ENCODE measurements around the gene GBE1. TPM values are rescaled to one million over a fixed set of nuclear protein-coding genes. Genes with fewer than 3 reads are reported as not detected.

Gene GBE1
- polyA plus RNA-seq, 1 of the 3 experiments (the other 2 are of a cell fraction): 14.2 TPM

DNA sequence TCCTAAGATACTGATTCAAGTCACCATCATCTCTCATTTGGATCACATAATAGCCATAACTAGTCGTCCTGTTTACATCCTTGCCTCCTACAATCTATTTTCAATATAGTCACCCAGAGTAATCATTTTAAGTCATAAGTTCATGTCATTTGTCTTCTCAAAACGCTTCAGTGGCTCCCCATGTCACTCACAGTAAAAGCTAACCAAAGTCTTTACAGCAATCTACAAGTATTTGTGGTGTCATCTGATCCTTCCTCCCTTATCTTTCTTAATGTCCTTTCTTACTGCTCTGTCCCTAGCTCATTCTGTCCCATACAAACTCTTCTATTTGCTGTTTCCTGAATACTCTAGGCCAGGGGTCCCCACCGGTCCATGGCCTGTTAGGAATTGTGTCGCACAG is 28.8 kb downstream of the GBE1 start (continued):
- TF ChIP-seq MEF2A (IDR thresholded peaks at IDR 0.05; ENCODE audit: borderline replicate concordance, low read depth): no peak
- TF ChIP-seq, protein P1, sequence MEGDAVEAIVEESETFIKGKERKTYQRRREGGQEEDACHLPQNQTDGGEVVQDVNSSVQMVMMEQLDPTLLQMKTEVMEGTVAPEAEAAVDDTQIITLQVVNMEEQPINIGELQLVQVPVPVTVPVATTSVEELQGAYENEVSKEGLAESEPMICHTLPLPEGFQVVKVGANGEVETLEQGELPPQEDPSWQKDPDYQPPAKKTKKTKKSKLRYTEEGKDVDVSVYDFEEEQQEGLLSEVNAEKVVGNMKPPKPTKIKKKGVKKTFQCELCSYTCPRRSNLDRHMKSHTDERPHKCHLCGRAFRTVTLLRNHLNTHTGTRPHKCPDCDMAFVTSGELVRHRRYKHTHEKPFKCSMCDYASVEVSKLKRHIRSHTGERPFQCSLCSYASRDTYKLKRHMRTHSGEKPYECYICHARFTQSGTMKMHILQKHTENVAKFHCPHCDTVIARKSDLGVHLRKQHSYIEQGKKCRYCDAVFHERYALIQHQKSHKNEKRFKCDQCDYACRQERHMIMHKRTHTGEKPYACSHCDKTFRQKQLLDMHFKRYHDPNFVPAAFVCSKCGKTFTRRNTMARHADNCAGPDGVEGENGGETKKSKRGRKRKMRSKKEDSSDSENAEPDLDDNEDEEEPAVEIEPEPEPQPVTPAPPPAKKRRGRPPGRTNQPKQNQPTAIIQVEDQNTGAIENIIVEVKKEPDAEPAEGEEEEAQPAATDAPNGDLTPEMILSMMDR (IDR thresholded peaks at IDR 0.05): no peak

DNA sequence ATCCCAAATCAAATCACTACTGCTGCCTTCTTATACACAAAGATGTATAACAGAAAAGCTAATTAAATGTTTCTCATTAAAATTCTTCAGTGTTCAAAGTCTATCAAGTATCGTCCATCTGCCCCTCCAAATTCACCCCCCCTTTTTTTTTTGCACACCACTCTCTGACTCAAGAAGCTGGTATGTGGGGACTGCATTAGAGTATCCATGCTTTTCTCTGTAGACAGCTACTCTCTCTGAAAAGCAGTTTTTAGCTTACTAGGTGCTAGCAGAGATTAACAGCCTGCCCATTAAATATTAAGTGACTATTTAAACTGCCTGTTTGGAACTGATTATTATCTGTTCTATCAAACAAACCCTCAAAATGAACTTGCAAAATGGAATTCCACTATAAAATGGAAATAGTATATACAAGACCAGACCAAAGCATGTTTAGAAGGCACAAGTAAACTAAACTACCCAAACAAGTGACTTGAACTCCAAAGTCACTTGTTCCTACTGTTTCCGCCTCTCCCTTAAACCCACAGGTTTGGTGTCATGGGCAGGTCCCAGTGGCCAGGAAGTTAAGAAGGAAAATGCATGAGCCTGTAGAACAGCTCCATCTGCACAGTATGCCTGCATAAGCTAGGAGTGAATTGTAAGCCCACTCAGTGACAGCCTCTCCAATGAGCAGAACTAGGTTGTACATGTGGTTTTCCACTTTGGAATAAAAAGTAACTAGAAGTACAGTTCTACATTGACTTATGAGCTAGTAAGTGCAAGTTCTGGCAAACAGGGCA is 32.5 kb downstream of the GBE1 start:
- DNase-seq: no peak
- POLR2A ChIA-PET: no interaction called here
- Histone ChIP-seq H3K79me2 (ENCODE audit: insufficient read depth) (peaks cover 41% of the 10 kb centered on the region), H3F3A (replicated peaks; ENCODE audit: insufficient read depth) (peaks cover 30% of the 10 kb centered on the region), H3K9me3 (no peaks in the 10 kb centered on the region), H3K4me3 (ENCODE audit: low read depth in 2 of 2, low read length in 1 of 2) (peak overlapping the region; percentile 9 to 25; a peak in 2 of 4 replicates), H4K20me1 (ENCODE audit: insufficient read depth) (no peaks in the 10 kb centered on the region), H3K4me2 (peak overlapping the region; percentile 64), H3K4me1 (ENCODE audit: control insufficient read depth in 1 of 2, insufficient read depth in 2 of 2, low read depth in 1 of 2, low read length in 1 of 2) (peaks cover 0 to 24% of the 10 kb centered on the region in 2 experiments; a peak in 2 of 4 replicates), H3K9me2 (no peaks in the 10 kb centered on the region), H3K27me3 (ENCODE audit: insufficient read depth) (no peaks in the 10 kb centered on the region), H3K27ac (ENCODE audit: low read depth in 2 of 2, low read length in 1 of 2) (peak overlapping the region; percentile 50 to 69; a peak in 3 of 4 replicates), H2AFZ (ENCODE audit: low read depth) (peak overlapping the region; percentile 57; the same call in 1 of the 2 replicates), H3K9ac (peak overlapping the region; percentile 50; the same call in 1 of the 2 replicates), H3K36me3 (replicated peaks in 1 of 2; ENCODE audit: control insufficient read depth in 1 of 2, insufficient read depth in 2 of 2, low read length in 1 of 2) (no peaks in the 10 kb centered on the region)
- WGBS (ENCODE audit: low lambda C conversion rate): 44% methylated on average over 2 of the region's 2 CpGs
- CTCF ChIA-PET: no interaction called here
- no peak for TF ChIP-seq YY1 (IDR thresholded peaks at IDR 0.05; ENCODE audit: low read depth)
- peak; percentile 90 for TF ChIP-seq JUND (IDR thresholded peaks at IDR 0.05)
- TF ChIP-seq, protein P2, sequence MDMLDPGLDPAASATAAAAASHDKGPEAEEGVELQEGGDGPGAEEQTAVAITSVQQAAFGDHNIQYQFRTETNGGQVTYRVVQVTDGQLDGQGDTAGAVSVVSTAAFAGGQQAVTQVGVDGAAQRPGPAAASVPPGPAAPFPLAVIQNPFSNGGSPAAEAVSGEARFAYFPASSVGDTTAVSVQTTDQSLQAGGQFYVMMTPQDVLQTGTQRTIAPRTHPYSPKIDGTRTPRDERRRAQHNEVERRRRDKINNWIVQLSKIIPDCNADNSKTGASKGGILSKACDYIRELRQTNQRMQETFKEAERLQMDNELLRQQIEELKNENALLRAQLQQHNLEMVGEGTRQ (IDR thresholded peaks at IDR 0.05; ENCODE audit: borderline replicate concordance, low read depth, low read length): no peak
- no peak for TF ChIP-seq CHD2 (IDR thresholded peaks at IDR 0.05; ENCODE audit: low read length, partially characterized antibody)
- TF ChIP-seq, protein P3, sequence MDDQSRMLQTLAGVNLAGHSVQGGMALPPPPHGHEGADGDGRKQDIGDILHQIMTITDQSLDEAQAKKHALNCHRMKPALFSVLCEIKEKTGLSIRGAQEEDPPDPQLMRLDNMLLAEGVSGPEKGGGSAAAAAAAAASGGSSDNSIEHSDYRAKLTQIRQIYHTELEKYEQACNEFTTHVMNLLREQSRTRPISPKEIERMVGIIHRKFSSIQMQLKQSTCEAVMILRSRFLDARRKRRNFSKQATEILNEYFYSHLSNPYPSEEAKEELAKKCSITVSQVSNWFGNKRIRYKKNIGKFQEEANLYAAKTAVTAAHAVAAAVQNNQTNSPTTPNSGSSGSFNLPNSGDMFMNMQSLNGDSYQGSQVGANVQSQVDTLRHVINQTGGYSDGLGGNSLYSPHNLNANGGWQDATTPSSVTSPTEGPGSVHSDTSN (IDR thresholded peaks at IDR 0.05): peak; percentile 17; the same call in 1 of the 2 replicates
- TF ChIP-seq TCF12 (IDR thresholded peaks at IDR 0.05): peak; percentile 46; the same call in 1 of the 2 replicates
- TF ChIP-seq FOXM1 (IDR thresholded peaks at IDR 0.05; ENCODE audit: low read depth): no peak
- TF ChIP-seq TAF1 (IDR thresholded peaks at IDR 0.05; ENCODE audit: borderline replicate concordance, low read depth, low read length): peak; percentile 43; the same call in 1 of the 2 replicates
- no peak for TF ChIP-seq FOXJ3 (CRISPR knock-in tag; IDR thresholded peaks at IDR 0.05)
- TF ChIP-seq FOSL2 (IDR thresholded peaks at IDR 0.05; ENCODE audit: borderline replicate concordance, low read depth): peak; percentile 78; the same call in 1 of the 2 replicates
- peak; percentile 74; the same call in 1 of the 2 replicates for TF ChIP-seq TEAD4 (IDR thresholded peaks at IDR 0.05; ENCODE audit: borderline replicate concordance, insufficient read depth)
- no peak for TF ChIP-seq GATA2 (CRISPR knock-in tag; IDR thresholded peaks at IDR 0.05)
- TF ChIP-seq EP300 (IDR thresholded peaks at IDR 0.05; ENCODE audit: borderline replicate concordance in 1 of 2, low read depth in 1 of 2, low read length in 1 of 2): peak in 1 of 2 experiments; percentile 12; a peak in 1 of 4 replicates
- TF ChIP-seq NRF1 (IDR thresholded peaks at IDR 0.05; ENCODE audit: low read depth, low read length): no peak
- TF ChIP-seq, protein P4, sequence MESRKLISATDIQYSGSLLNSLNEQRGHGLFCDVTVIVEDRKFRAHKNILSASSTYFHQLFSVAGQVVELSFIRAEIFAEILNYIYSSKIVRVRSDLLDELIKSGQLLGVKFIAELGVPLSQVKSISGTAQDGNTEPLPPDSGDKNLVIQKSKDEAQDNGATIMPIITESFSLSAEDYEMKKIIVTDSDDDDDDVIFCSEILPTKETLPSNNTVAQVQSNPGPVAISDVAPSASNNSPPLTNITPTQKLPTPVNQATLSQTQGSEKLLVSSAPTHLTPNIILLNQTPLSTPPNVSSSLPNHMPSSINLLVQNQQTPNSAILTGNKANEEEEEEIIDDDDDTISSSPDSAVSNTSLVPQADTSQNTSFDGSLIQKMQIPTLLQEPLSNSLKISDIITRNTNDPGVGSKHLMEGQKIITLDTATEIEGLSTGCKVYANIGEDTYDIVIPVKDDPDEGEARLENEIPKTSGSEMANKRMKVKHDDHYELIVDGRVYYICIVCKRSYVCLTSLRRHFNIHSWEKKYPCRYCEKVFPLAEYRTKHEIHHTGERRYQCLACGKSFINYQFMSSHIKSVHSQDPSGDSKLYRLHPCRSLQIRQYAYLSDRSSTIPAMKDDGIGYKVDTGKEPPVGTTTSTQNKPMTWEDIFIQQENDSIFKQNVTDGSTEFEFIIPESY (IDR thresholded peaks at IDR 0.05; ENCODE audit: borderline replicate concordance, low read depth): no peak
- no peak for TF ChIP-seq ELF1 (IDR thresholded peaks at IDR 0.05)
- TF ChIP-seq, protein P5, sequence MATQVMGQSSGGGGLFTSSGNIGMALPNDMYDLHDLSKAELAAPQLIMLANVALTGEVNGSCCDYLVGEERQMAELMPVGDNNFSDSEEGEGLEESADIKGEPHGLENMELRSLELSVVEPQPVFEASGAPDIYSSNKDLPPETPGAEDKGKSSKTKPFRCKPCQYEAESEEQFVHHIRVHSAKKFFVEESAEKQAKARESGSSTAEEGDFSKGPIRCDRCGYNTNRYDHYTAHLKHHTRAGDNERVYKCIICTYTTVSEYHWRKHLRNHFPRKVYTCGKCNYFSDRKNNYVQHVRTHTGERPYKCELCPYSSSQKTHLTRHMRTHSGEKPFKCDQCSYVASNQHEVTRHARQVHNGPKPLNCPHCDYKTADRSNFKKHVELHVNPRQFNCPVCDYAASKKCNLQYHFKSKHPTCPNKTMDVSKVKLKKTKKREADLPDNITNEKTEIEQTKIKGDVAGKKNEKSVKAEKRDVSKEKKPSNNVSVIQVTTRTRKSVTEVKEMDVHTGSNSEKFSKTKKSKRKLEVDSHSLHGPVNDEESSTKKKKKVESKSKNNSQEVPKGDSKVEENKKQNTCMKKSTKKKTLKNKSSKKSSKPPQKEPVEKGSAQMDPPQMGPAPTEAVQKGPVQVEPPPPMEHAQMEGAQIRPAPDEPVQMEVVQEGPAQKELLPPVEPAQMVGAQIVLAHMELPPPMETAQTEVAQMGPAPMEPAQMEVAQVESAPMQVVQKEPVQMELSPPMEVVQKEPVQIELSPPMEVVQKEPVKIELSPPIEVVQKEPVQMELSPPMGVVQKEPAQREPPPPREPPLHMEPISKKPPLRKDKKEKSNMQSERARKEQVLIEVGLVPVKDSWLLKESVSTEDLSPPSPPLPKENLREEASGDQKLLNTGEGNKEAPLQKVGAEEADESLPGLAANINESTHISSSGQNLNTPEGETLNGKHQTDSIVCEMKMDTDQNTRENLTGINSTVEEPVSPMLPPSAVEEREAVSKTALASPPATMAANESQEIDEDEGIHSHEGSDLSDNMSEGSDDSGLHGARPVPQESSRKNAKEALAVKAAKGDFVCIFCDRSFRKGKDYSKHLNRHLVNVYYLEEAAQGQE (IDR thresholded peaks at IDR 0.05; ENCODE audit: low read depth, low read length): no peak
- TF ChIP-seq EZH2phosphoT487 (IDR thresholded peaks at IDR 0.05; ENCODE audit: borderline replicate concordance, low read depth): no peak
- no peak for TF ChIP-seq RFX5 (IDR thresholded peaks at IDR 0.05; ENCODE audit: low read length)
